ENCODE measurements around the gene EPYC.

DNA sequence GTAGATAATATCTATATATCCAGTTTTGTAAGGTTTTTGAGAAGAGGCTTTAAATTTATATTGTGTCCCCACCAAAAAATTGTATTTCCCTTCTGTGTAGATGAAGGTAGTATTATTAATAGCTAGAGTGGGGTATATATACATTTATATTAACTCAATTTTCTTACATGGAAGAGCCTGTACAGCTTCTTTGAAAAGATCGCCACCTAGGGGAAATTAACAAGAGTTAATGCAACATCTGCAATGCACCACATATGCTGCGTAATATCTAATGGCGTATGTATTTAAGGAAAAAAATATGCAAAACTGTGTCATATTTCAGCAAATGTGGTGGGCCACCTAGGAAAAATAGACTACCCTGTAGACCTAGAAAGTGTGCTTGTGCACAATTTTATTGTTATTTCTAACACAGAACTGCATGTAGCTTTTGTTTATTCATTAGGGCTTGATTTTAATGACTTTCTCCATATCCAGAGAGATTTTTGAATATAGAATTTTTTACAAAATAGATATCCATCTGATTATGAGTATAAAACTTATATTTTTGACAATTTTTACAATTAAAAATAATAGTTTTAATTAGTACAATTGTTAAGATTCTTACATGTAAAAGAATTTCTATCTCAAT, 63.8 kb downstream of the EPYC start:
- TF ChIP-seq EZH2phosphoT487 (IDR thresholded peaks at IDR 0.05; ENCODE audit: unreplicated experiment) (no peak), EZH2 (IDR thresholded peaks at IDR 0.05; ENCODE audit: low read depth, unreplicated experiment) (no peak), CREB1 (CRISPR knock-in tag; IDR thresholded peaks at IDR 0.05; ENCODE audit: low read depth) (no peak), POLR2AphosphoS5 (IDR thresholded peaks at IDR 0.05; ENCODE audit: low read depth) (no peak), JUNB (IDR thresholded peaks at IDR 0.05; ENCODE audit: unreplicated experiment) (no peak), ZNF114 (CRISPR knock-in tag; IDR thresholded peaks at IDR 0.05) (no peak)
- TF ChIP-seq, protein P1, sequence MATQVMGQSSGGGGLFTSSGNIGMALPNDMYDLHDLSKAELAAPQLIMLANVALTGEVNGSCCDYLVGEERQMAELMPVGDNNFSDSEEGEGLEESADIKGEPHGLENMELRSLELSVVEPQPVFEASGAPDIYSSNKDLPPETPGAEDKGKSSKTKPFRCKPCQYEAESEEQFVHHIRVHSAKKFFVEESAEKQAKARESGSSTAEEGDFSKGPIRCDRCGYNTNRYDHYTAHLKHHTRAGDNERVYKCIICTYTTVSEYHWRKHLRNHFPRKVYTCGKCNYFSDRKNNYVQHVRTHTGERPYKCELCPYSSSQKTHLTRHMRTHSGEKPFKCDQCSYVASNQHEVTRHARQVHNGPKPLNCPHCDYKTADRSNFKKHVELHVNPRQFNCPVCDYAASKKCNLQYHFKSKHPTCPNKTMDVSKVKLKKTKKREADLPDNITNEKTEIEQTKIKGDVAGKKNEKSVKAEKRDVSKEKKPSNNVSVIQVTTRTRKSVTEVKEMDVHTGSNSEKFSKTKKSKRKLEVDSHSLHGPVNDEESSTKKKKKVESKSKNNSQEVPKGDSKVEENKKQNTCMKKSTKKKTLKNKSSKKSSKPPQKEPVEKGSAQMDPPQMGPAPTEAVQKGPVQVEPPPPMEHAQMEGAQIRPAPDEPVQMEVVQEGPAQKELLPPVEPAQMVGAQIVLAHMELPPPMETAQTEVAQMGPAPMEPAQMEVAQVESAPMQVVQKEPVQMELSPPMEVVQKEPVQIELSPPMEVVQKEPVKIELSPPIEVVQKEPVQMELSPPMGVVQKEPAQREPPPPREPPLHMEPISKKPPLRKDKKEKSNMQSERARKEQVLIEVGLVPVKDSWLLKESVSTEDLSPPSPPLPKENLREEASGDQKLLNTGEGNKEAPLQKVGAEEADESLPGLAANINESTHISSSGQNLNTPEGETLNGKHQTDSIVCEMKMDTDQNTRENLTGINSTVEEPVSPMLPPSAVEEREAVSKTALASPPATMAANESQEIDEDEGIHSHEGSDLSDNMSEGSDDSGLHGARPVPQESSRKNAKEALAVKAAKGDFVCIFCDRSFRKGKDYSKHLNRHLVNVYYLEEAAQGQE (IDR thresholded peaks at IDR 0.05; ENCODE audit: unreplicated experiment): no peak
- TF ChIP-seq, protein P2, sequence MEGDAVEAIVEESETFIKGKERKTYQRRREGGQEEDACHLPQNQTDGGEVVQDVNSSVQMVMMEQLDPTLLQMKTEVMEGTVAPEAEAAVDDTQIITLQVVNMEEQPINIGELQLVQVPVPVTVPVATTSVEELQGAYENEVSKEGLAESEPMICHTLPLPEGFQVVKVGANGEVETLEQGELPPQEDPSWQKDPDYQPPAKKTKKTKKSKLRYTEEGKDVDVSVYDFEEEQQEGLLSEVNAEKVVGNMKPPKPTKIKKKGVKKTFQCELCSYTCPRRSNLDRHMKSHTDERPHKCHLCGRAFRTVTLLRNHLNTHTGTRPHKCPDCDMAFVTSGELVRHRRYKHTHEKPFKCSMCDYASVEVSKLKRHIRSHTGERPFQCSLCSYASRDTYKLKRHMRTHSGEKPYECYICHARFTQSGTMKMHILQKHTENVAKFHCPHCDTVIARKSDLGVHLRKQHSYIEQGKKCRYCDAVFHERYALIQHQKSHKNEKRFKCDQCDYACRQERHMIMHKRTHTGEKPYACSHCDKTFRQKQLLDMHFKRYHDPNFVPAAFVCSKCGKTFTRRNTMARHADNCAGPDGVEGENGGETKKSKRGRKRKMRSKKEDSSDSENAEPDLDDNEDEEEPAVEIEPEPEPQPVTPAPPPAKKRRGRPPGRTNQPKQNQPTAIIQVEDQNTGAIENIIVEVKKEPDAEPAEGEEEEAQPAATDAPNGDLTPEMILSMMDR (conservative IDR thresholded peaks at IDR 0.05; ENCODE audit: low read depth in 2 of 2): peak; percentile 66 to 77
